HL-60/S4 treated with retinoic acid at 250 ng/mL for 4 days and 3 days (cell line): Measurements from ENCODE around the gene LCE2A.

Experiments
- in situ Hi-C: fragments of 300-500 bp; cut with MboI; formaldehyde crosslinking; loops from 2 replicates; pipeline ENCODE4 v1.7.0; 2022; ENCODE audit warnings: low sequenced_read_pairs

LCE2A gene

GRCh38 chr1:152741656-152742055 is 43.5 kb downstream of the LCE2A start:
- in situ Hi-C loops, result no loop called here

GRCh38 chr1:152743371-152744145 is 45.4 kb downstream of the LCE2A start:
- in situ Hi-C loops, result no loop called here

- in situ Hi-C loops, result no loop called here
Observed at GRCh38 chr1:152745289-152745704, 47.2 kb downstream of the LCE2A start.

- in situ Hi-C loops, result no loop called here
Observed at GRCh38 chr1:152745765-152746444, 47.8 kb downstream of the LCE2A start.

GRCh38 chr1:152747831-152748230 is 49.7 kb downstream of the LCE2A start:
- in situ Hi-C loops, result no loop called here
